Mucosa of gallbladder (tissue), 1 donor: Measurements from ENCODE around the gene SPATC1L. TPM values are rescaled to one million over a fixed set of nuclear protein-coding genes. Genes with fewer than 3 reads are reported as not detected.

Experiments
- DNase-seq: peaks from one replicate; pipeline ENCODE4 v3.0.0-alpha.2; 2020; ENCODE audit warnings: low spot score
- total RNA-seq: library from RNA; stranded (reverse); gene quantifications from one replicate; pipeline ENCODE4 v1.2.1, GENCODE V29; 2021
- donor health status: DM: no; HTN: no; CAD: no.

SPATC1L gene
- total RNA-seq, 1 donor from 2014 or later = 6.9 TPM

DNA sequence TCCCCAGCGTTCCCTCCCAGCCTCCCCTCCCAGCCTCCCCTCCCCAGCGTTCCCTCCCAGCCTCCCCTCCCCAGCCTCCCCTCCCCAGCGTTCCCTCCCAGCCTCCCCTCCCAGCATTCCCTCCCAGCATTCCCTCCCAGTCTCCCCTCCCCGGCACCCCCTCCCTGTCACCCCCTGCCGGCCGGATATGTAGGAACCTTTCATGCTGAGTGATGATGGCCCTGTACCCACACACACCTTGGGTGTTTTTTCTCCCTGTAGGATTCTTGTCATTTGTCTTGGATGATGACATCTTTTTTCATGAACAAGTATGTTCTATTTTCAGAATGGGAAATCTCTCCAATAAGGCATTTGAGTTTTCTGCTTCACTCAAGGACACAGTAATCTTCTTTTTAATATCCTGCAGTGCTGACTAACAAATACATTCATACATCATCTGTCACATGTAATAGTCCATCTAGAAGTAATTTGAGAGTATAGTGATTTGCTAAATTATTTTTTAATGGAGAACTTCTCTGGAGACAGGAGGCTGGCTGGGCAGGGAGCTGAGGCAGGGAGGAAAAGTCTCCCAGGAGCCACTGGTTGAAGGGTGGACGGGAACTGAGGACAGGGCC, 48.4 kb downstream of the SPATC1L start:
- DNase-seq = no peak

DNA sequence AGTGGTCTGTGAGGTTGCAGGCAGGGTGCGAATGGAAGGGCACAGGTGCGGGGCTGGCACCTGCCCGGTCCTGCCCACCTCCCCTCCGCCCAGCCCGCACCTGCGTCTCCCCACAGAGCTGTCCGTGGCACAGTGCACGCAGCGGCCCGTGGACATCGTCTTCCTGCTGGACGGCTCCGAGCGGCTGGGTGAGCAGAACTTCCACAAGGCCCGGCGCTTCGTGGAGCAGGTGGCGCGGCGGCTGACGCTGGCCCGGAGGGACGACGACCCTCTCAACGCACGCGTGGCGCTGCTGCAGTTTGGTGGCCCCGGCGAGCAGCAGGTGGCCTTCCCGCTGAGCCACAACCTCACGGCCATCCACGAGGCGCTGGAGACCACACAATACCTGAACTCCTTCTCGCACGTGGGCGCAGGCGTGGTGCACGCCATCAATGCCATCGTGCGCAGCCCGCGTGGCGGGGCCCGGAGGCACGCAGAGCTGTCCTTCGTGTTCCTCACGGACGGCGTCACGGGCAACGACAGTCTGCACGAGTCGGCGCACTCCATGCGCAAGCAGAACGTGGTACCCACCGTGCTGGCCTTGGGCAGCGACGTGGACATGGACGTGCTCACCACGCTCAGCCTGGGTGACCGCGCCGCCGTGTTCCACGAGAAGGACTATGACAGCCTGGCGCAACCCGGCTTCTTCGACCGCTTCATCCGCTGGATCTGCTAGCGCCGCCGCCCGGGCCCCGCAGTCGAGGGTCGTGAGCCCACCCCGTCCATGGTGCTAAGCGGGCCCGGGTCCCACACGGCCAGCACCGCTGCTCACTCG, 52.2 kb downstream of the SPATC1L start:
- no peak for DNase-seq

DNA sequence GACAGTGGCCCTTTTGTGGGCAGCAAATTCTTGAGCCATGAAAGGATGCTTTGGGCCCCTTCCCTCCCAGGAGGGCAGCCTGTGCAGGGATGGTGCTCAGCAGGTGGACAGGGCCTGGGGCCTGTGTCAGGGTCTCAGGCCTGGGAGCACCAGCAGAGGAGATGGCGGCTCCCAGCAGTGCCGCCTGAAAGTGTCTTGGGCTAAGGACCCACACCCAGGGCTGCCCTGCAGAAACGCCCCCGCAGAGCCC, 52.7 kb downstream of the SPATC1L start:
- DNase-seq = no peak

DNA sequence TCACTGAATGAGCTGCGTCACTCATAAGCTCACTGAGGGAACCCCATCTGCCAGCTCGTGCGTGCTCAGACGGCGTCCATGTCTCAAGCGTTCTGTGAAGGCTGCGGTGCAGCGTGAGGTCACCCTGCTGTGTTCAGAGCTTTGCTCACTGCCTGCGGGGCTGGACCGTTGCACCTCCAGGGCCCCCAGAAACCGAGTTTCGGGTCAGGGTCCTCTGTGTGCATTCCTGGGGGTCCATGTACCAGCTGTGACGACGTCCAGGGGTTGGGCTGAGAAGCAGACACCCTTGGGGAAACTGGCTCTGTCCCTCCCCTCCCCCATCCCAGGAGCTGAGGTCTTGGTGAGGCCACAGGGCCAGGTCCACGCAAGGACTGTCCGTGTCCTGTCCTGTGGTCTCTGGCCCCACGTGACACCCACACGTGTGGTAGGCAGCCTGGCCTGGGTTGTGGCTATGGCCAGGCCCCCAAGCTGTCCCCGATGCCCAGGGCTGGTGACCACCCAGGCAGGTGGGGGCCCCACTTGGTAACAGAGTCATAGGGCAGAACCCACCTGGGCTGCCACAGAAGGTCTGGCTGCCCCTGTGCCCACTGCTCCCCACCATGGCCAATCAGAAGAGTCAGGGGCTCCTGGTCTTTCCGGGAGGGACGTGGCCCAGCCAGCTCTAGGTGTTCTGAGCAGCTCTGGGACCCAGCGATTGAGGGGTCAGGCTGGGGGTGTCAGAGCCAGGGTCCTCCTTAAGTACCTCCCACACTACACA, 53.2 kb downstream of the SPATC1L start:
- no peak for DNase-seq

DNA sequence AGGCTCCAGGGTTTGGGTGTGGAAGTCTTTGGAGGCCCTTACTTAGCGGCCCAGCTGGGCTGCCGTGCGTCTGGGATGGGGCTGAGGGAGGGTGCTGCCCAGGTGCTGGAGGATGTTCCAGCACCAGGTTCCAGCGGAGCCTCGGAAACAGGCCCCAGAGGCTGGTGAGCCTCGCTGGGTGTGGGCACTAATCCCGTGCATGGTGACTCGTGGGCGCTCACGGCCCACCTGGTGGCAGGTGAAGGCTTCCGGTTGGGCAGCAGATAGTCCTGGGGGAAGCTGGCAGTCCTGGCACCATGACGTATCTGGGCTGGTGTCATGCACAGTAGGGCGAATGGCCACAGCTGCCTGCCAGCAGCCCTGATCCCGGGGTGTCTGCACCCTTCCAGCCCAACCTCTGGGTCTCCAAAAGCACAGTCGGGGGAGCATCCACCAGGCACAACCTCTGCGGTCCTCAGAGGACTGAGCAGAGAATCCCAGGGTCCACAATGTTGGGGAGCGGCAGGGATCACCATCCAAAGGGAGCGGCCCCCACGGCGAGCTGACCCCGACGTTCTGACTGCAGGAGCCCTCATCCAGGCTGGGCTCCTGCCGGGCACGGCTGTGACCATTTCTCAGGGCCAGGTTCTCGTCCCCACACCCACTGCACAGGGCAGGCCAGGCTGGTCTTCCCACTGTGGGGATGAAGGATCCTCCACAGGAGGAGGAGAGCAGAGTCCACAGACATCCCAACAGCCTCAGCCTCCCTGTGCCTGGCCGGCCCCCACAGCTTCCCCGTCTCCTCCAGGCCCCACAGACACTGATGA, 54.2 kb downstream of the SPATC1L start:
- no peak for DNase-seq

DNA sequence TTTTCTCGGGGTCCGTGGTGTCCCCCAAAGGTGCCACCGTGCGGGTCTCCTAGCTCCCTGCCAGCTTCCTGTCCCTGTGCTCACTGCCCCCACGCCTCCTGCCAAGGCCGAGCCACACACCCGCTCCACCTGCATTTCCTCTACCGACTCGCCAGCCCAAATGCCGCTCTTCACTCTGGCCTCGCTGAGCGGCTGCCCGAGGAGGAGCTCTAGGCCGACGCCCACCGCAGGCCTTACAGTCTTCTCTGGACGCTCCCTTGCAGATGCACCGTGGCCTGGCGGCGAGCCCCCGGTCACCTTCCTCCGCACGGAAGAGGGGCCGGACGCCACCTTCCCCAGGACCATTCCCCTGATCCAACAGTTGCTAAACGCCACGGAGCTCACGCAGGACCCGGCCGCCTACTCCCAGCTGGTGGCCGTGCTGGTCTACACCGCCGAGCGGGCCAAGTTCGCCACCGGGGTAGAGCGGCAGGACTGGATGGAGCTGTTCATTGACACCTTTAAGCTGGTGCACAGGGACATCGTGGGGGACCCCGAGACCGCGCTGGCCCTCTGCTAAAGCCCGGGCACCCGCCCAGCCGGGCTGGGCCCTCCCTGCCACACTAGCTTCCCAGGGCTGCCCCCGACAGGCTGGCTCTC, 55.2 kb downstream of the SPATC1L start:
- no peak for DNase-seq

DNA sequence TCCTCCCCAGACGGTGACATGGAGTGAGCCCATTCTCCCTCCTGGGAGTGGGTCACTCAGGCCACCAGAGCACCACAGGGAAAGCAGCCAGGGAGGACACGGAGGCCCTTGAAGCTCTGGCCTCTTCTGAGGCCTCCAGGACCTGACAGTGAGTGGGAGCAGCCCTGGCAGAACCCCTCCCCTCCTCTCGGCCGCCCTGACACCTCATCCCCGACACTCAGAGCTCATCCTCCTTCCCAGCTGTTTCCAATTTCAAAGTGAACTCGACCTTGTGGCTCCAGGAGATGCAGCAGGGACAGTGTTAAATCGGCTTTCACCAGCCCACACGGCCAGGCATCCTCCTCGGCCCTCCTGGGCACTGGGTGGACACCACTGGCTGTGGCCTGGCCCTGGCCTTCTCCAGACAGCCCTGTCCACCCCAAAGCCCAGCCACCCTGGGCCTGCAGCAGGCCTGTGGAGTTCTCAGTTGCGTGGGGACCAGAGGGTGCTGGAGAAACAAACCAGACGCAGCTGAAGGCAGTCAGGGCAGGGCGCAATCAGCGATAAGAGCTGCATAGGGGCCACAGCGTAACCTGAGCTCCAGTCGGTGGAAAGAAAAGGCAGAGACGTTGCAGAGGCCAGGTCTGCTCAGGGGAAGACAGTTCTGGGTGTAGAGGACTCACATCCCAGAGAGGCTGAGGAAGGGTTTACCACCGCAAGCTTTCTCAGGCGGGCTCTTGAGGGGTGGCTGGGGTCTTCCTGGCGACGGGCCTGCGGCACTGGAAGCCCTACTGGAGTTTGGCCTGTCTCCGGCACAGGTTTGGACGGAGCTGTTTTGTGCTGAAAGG, 55.9 kb downstream of the SPATC1L start:
- DNase-seq = no peak

DNA sequence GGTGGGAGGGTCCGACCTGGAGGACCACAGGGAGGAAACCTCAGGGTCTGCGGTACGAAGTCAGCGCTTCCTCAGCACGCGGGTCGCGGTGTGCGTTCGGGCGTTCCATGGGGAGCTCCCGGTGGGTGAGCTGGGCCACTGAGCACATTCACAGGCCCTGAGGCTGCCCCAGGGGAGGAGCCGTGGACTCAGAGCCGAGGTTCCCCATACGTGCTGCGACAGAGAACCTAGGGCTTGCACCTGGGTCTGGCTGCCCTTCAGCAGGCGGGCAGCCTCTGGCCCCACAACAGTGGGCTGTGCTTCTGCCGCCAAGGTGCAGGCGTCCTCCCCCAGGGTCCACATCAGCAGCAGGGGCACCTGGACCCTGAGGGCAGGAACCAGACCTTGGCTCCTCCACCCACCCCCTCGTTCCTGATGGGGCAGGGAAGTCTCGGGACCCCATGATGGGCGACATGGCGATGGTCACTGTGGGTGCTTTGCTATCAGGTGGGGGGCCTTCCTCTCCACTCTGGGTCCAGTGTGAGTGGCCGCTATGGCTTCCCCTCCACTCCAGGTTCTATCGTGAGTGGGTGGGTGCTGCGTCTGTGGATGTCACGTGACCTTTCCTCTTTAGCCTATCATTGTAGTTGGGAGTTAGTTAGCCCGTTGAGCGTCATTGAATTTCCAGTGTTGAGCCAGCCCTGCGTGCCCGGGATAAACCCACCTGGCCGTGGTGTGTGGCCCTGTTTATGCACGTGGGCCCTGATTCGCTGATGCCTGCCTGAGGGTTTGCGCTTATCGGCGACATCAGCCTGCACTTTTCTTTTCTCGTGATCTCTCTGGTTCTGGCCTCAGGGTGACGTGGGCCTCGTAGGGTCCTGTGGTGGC, 56.8 kb downstream of the SPATC1L start:
- no peak for DNase-seq

DNA sequence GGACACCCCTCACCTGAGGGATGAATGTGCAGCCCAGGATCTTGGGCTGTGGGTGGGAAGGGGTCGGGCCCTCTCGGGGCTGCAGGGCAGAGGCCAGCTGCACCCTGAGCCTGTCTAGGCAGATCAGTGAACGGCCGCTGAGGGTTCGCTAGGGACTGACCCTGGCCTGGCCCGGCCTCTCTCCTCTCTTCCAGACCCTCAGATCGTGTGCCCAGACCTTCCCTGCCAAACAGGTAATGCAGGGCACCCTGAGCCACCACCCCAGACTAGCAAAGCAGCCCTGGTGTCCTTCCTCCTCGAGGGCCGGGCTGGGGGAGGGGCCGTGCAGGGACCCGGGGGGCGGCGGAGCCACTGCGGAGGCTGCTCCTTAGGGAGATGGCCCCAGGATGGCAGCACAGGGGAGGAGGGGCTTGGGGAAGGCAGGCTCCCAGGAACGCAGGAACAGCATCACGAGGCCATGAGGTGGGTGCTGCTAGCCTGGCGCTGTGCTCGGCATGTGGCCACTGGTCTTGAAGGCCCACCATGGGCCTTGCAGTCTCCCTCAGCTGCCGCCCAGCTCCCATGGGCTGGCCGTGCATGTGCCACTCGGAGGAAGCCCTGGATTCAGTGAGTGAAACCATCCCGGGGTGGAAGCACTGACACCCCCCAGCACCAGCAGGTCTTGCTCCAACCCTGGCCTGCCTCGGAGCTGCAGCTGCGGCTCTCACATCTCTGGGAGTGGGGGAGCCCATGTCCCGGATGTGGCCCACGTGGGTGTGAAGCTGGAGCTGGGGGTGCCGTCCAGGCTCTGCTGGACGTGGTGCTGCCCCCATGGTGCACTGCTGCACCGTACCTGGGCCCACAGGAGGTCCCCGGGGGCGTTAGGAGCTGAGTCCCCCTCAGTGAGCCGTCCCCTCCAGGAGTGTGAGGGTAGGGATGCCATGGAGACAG, 57.7 kb downstream of the SPATC1L start:
- no peak for DNase-seq

DNA sequence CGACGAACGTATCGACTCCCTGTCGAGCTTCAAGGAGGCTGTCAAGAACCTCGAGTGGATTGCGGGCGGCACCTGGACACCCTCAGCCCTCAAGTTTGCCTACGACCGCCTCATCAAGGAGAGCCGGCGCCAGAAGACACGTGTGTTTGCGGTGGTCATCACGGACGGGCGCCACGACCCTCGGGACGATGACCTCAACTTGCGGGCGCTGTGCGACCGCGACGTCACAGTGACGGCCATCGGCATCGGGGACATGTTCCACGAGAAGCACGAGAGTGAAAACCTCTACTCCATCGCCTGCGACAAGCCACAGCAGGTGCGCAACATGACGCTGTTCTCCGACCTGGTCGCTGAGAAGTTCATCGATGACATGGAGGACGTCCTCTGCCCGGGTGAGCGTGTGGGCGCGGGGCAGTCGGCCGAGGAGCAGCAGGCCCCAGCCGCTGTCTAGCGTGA, 58.4 kb downstream of the SPATC1L start:
- no peak for DNase-seq

DNA sequence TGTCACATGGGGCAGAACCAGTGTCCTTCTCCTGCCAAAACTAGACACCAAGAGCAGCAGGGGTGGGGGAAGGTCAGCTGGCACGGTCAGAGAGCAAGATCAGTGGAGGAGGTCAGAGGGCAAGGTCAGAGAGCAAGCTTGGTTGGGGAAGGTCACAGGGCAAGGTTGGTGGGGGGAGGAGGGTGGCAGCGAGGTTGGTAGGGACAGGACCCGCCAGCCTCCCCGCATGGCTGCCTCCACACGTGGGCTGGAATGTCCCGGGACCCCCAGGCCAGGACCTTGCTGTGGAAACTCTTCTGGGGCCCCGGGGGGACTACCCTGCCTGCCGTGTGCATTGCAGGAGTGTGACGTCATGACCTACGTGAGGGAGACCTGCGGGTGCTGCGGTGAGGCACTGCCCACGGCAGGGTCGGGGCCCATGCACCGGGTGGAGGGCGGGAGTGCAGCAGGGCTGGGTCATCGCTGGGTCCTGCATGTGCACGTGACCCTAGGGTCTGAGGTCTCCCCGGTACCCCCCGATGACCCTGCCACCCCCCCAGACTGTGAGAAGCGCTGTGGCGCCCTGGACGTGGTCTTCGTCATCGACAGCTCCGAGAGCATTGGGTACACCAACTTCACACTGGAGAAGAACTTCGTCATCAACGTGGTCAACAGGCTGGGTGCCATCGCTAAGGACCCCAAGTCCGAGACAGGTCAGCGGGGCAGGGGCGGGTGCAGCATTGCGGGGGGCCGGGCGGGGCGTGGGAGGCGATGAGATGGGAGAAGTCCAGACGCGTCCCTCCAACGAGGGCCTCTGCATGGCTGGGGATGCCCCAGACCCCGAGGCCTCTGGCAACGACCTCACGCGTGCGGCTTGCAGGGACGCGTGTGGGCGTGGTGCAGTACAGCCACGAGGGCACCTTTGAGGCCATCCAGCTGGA, 59.1 kb downstream of the SPATC1L start:
- DNase-seq = no peak

DNA sequence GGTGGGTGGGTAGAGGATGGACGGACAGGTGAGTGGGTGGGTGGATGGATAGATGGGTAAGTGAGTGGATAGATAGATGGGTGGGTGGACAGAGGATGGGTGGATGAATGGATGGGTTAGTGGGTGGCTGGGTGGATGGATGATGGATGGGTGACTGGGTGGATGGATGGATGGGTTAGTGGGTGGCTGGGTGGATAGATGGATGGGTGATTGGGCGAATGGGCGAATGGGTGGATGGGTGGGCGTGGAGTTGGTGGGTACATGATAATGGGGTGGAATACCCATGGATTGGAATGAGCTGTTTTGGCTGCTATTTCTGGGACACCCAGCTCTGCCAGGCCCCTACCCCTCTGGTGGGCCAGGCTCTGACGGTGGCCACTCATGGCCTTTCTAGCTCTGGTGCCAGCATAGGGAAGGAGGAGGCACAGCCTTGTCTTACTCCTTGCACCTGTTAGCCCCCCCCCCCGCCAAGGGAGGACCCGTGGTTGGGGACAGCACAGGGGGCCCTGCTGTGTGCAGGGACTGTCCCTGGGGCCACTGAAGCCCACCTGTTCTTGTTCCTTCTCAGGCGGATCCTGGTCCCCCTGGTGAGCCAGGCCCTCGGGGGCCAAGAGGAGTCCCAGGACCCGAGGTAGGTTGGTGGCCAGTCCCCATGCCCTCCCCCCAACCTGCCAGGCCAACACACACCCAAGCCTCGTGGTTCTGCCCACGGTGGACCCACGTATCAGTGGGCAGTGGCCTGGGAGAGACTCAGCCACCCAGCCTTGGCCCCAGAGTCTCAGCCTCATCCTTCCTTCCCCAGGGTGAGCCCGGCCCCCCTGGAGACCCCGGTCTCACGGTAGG, 60.0 kb downstream of the SPATC1L start:
- DNase-seq = no peak

DNA sequence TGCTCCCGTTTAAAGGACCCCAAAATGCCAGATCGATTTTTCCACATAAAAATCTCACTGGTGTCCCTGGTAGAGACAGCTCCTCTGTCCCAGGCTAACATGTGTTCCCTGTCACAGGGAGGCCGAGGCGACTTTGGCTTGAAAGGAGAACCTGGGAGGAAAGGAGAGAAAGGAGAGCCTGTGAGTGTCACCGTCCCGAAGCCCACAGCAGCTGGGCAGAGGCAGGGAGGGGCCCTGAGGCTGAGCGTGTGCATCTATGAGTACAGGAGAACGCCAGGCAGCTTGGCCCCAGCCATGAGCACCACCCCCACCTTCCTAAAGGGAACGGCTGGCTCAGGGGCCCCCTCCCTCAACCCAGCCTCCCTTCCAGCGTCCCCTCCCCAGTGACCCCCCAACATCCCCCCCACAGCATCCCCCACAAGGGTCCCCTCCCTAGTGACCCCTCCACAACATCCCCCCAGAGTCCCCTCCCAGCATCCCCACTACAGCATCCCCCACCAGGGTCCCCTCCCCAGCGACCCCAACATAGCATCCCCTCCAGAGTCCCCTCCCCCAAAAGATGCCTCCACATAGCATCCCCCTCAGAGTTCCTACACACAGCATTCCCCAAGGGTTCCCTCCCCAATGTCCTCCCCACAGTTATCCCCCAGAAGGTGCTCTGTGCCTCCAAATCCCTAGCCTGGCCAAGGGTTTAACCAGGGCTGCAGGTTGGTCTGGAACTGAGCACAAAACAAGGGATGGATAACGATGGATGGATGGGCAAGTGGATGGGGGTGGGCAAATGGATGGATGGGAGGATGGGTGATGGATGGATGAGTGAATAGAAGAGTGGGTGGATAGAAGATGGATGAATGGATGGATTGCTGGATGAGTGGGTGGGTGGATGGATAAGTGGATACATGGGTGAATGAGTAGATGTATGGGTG, 61.2 kb downstream of the SPATC1L start:
- DNase-seq = no peak

DNA sequence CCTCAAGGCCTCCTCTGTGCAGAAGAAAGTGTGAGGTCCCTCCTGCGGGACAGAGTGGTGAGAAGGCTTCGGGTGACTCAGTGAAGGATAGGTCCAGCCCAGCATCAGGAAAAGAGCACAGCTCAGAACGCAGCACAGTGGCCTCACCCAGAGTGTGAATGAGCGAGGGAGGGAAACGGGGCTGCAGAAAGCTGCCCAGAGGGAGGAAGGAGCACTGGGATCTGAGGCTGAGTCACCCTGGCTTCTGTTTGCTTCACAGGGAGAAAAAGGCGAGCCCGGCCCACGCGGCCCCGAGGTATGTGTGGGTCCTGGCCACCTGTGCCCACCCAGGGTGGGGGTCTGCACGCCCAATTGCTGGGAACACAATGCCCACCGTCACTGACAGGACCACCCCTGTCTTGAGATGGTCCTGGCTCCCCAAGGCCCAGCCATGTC, 62.0 kb downstream of the SPATC1L start:
- no peak for DNase-seq
